Stimulated activated CD8-positive, alpha-beta memory T cell treated with anti-CD3 and anti-CD28 coated beads, Interleukin-4, amount 100 ng/mL, for 48 hours (primary cell): ENCODE results near the gene KCNH2.
"Not testable (repeated sequence)": the region's sequence is repeated elsewhere in the genome, so short reads cannot be mapped to it uniquely, and the experiment has no call there.

Source experiments
- DNase-seq: peaks from one replicate; pipeline ENCODE4 v3.0.0-alpha.2; 2020

KCNH2 gene

DNA sequence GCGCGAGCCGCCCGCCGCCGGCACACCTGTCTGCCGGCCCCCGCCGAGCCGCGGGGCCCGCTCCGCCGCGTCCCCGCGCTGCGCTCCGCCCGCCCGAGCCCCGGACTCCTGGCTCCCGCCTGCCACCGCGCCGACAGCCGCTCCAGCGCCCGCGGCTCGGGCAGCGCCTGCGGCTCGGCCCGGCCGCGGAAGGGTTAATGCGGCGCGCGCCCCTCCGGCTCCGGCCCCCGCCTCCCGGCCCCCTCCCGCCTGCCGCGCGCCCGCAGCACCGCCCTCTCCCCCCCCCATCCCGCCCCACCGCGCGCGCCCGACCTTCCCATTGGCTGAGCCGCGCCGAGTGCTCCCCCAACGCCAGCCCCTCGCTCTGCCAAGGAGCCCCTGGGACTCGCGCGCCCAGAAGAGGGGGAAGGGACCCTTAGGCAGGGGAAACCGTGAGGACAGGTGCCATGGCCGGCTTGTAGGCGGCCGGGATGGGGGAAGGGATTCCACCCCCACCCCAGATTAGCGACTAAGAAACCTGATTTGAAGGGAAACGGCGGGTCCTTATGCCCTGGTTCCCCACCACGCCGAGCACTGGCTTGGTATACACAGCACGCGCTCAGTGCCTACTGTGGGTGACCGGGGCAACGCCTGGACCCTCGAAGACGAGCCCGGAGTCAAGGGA lies at the start of gene KCNH2:
TSS of gene KCNH2 (minus strand) at position 196 of the 664 bp plus-strand sequence. CDS start 408 bp downstream, outside the sequence.
- no peak for DNase-seq

DNA sequence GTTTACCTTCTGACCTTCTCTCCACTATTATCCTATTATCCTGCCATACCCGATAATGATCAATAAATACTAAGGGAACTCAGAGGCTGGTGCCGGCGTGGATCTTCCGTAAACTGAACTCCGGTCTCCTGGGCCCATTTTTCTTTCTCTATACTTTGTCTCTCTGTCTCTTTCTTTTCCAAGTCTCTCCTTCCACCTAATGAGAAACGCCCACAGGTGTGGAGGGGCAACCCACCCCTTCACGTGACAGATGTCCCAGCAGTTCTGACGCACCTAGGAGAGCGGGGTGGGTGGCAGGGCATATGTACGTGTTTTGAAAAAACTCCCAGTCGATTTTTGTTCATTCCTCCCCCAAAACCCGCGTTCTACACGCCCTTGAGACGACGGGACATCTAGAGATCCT lies 49.6 kb upstream of the KCNH2 start:
- DNase-seq = not testable (repeated sequence)

- not testable (repeated sequence) for DNase-seq
These were observed 48.9 kb upstream of the KCNH2 start for GRCh38 chr7:151026771-151027727.

DNA sequence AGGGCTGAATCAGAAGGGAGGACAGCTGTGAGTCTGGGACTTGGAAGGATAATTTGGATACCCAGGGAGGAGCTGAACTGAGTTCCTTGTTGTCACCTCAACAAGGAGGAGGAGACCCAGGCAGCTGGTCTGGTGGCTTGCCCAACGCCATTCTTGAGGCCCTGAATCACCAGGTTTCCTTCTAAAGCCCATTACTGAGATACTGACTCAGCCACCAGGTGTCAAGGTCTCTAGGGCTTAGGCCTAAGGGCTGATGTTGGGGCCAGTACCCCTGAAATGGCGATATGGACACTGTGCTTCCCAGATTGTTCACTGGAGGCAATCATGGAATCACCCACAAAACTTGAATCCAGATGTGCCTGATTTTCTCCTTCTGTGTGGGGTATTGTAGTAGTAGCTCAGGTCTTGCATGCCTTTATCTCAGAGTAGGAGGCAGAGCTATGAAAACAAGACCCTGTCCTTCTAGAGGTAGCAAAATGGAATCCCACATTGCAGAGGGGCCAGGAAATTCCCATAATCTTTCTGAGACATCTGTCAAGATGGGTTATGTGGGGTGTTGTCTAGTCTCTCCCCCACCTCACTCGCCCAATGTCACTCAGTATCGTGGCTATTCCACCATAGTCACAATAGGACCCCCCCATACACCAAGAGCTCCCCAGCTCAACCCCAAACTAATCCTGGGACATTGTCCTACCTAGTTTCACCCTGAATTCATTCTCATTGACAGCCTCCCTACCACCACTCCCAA lies 48.0 kb upstream of the KCNH2 start:
- DNase-seq = no peak

GRCh38 chr7:151024435-151025056 lies 46.4 kb upstream of the KCNH2 start, which contains the start of gene ATG9B:
ATG9B (minus strand) TSS chr7:151024494; CDS start chr7:151024423, 71 bp downstream.
- DNase-seq = no peak

DNA sequence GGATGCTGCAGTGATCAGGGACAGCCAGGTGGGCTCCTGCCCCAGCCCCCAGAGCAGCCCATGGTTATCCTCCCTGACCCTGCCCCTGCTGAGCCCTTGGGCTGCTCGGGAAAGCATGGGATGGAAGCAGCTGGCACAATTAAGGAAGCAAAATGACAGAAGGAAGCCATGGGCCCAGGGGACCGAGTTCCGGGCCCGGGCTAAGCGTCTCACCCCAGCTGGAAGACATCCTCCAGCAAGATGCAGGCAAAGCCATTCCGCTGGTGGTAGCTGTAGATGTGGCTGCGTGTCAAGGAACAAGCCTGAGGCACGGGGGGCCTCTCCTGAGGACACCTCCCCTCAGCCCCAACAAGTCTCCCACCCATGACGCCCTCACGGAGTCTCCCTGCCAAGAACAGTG lies 45.1 kb upstream of the KCNH2 start:
- DNase-seq = no peak

DNA sequence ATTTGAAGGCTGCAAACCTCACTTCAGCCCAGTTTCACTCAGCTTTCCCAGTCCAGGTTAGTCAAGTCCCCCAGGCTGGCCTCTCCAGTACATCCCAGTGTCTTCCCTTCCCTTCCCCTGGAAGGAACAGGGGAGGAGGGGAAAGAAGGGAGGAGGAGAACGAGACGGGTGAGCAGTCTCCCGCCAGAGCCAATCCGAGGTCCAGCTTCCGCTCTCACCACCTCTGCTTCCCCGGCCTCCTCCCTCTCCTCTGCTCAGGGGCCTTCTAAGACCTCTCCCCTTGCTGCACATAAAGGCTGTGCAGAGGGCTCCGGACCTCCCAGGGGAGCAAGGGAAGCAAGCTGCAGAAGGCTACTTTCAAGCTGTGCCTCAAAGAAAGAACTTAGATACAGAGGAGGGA lies 42.1 kb upstream of the KCNH2 start:
- DNase-seq = no peak

DNA sequence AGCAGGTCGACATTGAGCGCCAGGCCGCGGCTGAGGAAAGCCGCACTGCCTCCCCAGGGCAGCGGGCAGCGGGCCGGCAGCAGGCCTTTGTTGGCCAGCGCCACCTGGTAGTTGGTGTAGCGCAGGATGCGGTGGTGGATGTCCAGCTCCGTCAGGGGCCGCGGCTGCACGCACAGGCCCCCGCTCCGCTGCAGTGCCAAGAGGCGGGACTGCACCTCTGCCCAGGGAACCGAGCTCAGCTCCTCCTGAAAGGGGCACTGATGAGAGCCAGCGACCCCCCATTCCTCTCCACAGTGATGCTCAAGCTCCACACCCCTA lies 41.0 kb upstream of the KCNH2 start:
- DNase-seq = no peak

- no peak for DNase-seq
These were observed 40.5 kb upstream of the KCNH2 start for GRCh38 chr7:151018421-151019129.

DNA sequence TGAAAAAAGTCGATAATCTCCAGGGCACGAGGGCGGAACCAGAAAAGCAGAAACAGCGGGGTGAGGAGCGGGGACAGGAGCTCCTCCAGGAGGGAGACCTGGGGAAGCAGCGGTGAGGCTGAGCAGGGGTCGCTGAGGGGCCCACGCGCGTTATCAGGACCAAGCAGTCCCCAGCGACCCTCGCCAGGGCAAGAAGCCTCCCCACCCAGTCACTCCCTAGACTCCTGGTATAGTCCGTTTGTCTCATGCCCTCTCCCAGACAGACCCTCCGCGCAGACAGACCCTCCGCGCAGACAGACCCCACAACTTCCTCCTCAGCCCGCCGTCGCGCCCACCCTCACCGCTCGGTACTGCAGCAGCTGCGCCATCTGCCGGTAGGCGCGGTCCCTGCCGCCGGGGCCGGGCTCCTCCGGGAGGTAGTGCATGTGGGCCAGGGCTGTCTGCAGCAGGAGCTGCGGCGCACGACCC lies 39.9 kb upstream of the KCNH2 start:
- DNase-seq = peak; percentile 94

GRCh38 chr7:151017370-151017952 lies 39.3 kb upstream of the KCNH2 start:
- DNase-seq = no peak

DNA sequence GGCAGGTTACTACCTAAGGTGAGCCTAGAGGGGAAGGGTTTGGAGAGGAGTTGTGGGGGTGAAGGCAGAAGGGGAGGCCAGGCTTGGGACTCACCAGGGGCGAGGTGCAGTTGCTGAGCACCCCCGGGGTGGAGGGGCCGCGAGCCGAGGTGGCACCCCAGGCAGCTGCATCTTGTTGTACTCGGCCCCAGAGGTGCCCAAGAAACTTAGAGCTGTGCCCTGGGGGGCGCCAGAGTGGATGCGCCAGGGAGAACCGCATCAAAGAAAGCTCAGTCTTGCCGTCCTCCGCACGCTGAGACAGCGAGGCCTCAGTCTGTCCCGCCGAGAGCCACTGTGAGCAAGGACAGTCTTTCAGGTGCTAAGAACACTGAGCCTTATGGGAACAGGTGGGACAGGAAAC lies 38.8 kb upstream of the KCNH2 start:
- no peak for DNase-seq

DNA sequence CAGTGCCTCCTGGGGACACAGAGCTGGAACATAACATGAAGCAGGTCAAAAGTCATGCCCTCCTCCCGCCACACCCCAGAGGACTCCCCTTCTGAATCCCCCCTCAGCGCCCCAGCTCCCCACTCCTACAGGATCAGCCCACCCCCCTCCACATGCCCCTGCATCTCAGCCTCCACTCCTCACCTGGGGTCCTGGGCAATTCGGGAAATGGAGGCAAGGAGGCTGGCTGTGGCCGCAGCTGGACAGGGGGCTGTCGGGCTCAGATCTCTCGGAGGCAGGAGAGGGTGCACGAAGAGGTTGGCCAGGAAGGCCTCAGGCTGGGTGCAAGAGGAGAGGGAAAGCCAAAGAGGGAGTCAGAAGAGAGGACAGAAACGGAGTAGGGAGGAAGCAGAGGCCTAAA lies 38.4 kb upstream of the KCNH2 start:
- DNase-seq = no peak

GRCh38 chr7:151015967-151016366 lies 37.8 kb upstream of the KCNH2 start:
- no peak for DNase-seq

DNA sequence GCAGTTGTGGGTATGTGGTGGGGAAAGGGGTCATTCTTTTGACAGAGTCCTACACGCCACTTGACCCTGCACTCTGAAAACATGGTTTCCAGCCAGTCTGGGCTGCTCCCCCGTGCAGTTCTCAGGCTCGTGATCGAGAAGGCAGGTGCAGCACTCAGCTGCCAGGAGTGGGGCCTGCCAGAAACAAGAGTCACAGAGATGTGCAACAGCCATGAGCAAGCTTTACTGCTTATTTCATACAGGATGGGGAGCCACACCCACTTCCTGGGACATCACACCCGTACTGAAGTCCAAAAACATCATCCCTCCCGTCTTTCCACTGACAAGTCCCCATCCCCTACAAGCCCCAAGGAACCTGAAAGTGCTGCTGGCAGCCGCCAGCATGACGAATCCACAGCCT lies 36.8 kb upstream of the KCNH2 start:
- DNase-seq = no peak

- peak; percentile 90 for DNase-seq
These were observed 35.8 kb upstream of the KCNH2 start for GRCh38 chr7:151013733-151014497.

DNA sequence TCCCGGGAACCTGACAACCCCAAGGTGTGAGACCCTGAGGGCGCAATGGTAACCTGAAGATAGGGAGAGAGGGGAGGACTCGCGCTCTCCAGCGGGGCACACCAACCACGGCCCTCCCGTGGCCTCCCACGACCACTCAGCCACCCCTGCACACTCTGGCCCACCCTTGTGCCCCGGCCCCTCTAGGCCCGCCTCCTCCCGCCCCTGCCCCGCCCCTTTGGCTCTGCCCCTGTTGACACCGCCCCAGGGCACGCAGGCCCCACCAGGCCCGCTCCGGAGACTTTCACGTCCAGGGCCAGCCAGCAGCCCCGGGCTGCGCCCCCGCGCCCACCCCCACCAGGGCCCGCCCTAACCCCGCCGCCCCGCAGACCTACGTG lies 35.2 kb upstream of the KCNH2 start:
- no peak for DNase-seq

DNA sequence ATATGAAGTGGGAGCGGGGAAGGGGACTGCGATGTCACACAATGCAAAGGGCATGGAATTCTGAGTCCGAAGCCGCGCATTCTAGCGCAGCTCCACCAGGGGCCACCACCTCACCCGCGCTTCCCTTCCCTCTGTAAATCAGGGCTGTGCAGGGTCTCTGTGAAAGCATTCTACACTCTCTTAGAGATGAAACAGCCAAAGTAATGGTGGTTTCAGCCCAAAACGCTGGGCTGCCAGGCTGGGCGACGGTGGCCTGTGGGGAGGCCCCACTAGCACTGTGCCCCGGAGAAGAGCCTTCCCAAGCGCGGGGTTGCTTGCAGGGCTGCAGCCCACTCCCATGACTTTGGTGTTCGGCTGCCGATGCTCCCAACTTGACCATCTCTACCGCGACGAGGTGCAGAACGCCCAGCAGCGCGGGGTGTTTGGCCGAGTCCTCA lies 34.8 kb upstream of the KCNH2 start:
- no peak for DNase-seq

- DNase-seq = no peak
These were observed 34.0 kb upstream of the KCNH2 start for GRCh38 chr7:151012031-151012692.

- not testable (repeated sequence) for DNase-seq
These were observed 33.5 kb upstream of the KCNH2 start for GRCh38 chr7:151011616-151012015.

DNA sequence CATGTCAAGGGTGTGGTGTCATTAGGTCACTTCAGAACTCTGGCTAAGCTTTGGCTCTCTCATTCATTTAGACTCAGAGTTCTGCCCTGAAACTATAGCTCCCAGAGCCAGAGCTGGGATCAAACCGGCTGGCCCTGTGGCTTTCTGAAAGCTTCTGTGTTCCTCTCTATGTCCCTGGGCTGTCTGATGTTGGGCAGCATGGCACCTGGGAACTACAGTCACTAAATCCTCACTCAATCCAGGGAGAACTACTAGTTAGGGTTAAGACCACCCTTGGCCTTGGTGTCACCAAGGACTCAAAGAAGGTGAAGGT lies 32.9 kb upstream of the KCNH2 start:
- no peak for DNase-seq
